Measurements from ENCODE around the gene ATXN1. TPM values are rescaled to one million over a fixed set of nuclear protein-coding genes. Genes with fewer than 3 reads are reported as not detected.
"Not testable (repeated sequence)": the region's sequence is repeated elsewhere in the genome, so short reads cannot be mapped to it uniquely, and the experiment has no call there.

The ATXN1 gene
- total RNA-seq, 1 donor from 2014 or later = 99.2 TPM

GRCh38 chr6:16551466-16551865, 209.8 kb downstream of the ATXN1 start:
- intact Hi-C loops (cut with micrococcal nuclease) = no loop called here

GRCh38 chr6:16548121-16548520, 213.1 kb downstream of the ATXN1 start:
- intact Hi-C loops (cut with micrococcal nuclease) = no loop called here

- intact Hi-C loops (cut with micrococcal nuclease) = no loop called here
Observed at GRCh38 chr6:16547587-16547986, 213.7 kb downstream of the ATXN1 start.

GRCh38 chr6:16546861-16547260, 214.4 kb downstream of the ATXN1 start:
- intact Hi-C loops (cut with micrococcal nuclease) = no loop called here

- intact Hi-C loops (cut with micrococcal nuclease) = no loop called here
Observed at GRCh38 chr6:16545382-16545781, 215.9 kb downstream of the ATXN1 start.

GRCh38 chr6:16544521-16544920, 216.7 kb downstream of the ATXN1 start:
- intact Hi-C loops (cut with micrococcal nuclease) = no loop called here

GRCh38 chr6:16544006-16544405, 217.3 kb downstream of the ATXN1 start:
- intact Hi-C loops (cut with micrococcal nuclease) = no loop called here

- intact Hi-C loops (cut with micrococcal nuclease) = no loop called here
Observed at GRCh38 chr6:16543521-16543920, 217.7 kb downstream of the ATXN1 start.

- intact Hi-C loops (cut with micrococcal nuclease) = no loop called here
Observed at GRCh38 chr6:16542070-16542469, 219.2 kb downstream of the ATXN1 start.

GRCh38 chr6:16540804-16541752, 220.2 kb downstream of the ATXN1 start:
- intact Hi-C loops (cut with micrococcal nuclease) = no loop called here

- intact Hi-C loops (cut with micrococcal nuclease) = not testable (repeated sequence)
Observed at GRCh38 chr6:16540383-16540782, 220.9 kb downstream of the ATXN1 start.

GRCh38 chr6:16539086-16539931, 222.0 kb downstream of the ATXN1 start:
- intact Hi-C loops (cut with micrococcal nuclease) = no loop called here

GRCh38 chr6:16535564-16535963, 225.7 kb downstream of the ATXN1 start:
- intact Hi-C loops (cut with micrococcal nuclease) = no loop called here

GRCh38 chr6:16533721-16534136, 227.5 kb downstream of the ATXN1 start:
- intact Hi-C loops (cut with micrococcal nuclease) = no loop called here

- intact Hi-C loops (cut with micrococcal nuclease) = no loop called here
Observed at GRCh38 chr6:16533210-16533609, 228.1 kb downstream of the ATXN1 start.

- intact Hi-C loops (cut with micrococcal nuclease) = no loop called here
Observed at GRCh38 chr6:16527691-16528090, 233.6 kb downstream of the ATXN1 start.

GRCh38 chr6:16524380-16524707, 236.9 kb downstream of the ATXN1 start:
- intact Hi-C loops (cut with micrococcal nuclease) = no loop called here

- intact Hi-C loops (cut with micrococcal nuclease) = no loop called here
Observed at GRCh38 chr6:16523606-16524379, 237.5 kb downstream of the ATXN1 start.

GRCh38 chr6:16522937-16523336, 238.3 kb downstream of the ATXN1 start:
- intact Hi-C loops (cut with micrococcal nuclease) = no loop called here

- intact Hi-C loops (cut with micrococcal nuclease) = no loop called here
Observed at GRCh38 chr6:16521528-16521927, 239.7 kb downstream of the ATXN1 start.
